HG02678 (cell line): ENCODE measurements around the gene COA7.
A peak's percentile ranks its signal among the peaks of the same experiment; 100 is the strongest.
"Not testable (repeated sequence)": the region's sequence is repeated elsewhere in the genome, so short reads cannot be mapped to it uniquely, and the experiment has no call there.

Experiments
- ATAC-seq: cut with Tn5 transposase; IDR thresholded peaks from one replicate; pipeline ENCODE4 v1.9.1; 2021; ENCODE audit warnings: mild to moderate bottlenecking, moderate library complexity; ENCODE audit not compliant: unreplicated experiment

Gene COA7

DNA sequence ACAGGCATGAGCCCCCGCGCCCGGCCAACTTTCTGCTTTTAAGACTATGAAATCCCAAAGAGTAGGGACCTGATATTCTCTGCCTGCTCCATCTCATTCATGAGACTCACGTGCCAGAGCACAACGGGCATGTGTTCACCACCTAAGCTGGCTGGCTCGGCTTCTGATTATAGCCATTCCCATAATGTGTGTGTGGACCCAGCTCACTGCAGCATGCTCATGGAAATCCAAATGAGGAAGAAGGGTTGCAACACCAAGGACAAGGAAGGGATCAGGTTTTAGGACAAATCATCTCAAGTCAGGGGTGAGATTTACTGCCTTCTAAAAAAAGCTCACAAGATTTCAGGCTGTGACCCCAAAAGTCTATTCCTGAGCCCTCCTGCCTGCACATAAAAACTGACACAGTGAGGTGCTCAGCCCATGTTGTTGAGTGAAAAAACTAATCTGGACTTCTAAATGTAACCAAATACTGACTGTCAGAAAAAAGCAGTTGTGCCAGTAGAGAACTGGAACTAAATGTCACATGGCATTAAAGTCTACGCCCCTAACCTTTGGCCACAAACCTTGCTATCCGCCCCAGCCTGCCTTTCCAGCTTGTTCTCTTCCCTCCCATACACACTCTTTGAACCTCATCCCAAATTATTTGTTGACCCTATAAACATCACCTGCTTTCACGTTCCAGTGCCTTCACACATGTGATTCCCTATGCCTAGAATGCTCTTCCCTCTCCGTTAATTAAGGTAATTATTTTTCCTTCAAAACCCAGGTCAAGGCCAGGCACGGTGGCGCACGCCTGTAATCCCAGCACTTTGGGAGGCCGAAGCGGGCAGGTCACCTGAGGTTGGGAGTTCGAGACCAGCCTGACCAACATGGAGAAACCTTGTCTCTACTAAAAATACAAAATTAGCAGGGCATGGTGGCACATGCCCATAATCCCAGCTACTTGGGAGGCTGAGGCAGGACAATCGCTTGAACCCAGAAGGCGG, 9.1 kb upstream of the COA7 start:
- ATAC-seq = no peak

DNA sequence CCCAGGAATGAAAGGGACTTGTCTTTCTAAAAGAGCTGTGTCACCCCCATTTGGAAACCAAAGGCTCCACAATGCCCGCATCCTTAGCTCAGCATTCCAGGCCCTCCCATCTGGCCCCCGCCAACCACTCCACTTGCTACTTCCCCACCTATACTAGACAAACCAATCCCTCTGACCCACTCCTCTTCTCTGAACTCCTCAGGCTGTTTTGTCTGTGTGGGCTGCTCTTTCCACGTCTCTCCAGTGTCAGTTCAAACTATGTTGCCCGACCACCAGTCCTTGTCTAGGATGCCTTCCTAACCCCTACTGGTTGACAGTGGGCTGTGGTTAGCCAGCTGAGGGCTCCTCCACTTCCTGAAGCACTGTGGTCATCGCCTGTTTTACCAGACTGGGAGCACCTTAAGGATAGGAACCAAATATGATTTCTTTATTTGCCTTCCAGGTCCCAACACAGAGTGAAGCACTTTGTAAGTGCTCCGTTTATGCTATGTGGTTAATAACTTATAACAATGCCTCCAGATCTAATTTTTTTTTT, 8.1 kb upstream of the COA7 start:
- ATAC-seq = no peak

DNA sequence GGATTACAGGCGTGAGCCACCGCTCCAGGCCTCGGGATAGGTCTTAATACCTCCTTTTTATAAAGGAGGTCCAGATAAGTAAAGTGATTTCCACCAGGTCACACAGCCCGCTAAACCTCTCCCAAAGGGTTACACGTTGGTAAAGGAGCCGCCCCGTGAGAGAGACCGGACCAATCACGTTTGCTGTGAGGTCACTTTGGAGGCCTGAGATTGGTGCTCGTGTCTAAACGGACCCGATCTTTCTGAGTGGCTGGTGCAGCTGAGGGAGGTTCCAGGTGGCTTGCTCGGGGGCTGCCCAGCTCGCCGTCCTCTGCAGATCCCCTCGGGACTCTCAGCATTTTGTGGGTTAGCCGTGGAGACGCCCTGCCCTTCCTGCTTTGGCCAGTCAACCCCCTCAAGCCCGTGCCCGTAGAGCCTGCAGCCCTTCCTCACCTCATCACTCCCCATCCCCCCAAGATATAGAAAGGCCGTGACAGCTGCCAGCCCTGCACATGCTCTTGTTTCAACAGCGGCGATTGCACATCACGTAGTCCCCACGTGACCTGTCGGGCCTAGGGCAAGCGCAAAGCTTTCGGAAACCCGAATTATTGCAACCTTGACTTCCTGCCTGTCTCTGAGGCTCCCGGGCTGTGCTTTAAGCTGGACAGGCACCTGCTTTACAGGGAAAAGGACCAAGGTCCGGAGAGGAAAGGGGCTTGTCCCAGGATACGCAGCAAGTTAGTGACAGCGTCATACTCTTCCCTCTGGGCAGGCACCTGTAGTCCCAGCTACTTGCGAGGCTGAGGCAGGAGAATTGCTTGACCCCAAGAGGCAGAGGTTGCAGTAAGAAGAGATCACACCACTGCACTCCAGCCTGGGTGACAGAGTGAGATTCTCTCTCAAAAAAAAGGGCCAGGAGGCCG, 5.0 kb upstream of the COA7 start:
- ATAC-seq = peak; percentile 92

DNA sequence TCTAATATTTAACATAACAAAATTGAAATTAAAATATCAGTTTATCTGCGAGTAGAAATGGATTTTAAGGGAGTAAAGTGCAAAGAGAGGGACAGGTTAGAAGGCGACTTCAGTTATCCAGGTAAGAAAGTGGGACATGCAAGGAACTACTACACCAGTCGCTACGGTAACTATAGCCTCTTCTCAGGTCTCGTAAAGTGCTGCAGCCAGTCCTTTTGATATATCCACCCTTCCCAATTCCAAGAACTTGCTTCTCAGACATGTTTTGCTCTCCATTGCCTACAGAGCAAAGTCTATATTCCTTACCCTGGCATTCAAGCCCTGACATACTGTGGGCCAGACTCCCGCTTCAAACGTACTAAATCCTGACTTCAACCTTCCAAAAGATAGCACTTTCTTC, 2.5 kb downstream of the COA7 start:
- ATAC-seq = no peak

DNA sequence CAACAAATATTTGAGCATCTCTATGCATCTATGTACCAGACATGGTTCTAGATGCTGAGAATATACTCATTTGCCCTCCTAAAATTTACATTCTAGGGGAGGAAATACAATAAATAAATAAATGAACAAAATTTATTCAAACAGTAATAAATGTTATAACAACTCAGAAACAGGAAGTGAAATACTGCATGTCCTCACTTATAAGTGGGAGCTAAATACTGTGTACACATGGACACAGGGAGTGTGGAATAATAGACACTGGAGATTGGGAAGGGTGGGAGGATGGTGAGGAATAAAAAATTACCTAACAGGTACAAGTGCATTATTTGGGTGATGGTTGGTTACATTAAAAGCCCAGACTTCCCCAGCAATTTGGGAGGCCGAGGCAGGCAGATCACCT, 4.3 kb downstream of the COA7 start:
- ATAC-seq = no peak

DNA sequence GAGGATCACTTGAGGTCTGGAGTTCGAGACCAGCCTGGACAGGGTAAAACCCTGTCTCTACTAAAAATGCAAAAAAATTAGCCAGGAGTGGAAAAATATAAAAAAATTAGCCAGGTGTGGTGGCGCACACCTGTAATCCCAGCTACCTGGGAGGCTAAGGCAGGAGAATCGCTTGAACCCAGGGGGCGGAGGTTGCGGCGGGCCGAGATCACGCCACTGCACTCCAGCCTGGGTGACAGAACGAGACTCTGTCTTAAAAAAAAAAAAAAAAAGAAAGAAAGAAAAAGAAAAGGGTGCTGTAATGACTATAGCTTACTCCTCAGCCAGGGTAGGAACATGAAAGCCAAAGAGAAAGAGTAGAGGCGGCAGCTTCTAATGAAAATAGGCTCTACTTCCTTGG, 4.8 kb downstream of the COA7 start:
- ATAC-seq = not testable (repeated sequence)

DNA sequence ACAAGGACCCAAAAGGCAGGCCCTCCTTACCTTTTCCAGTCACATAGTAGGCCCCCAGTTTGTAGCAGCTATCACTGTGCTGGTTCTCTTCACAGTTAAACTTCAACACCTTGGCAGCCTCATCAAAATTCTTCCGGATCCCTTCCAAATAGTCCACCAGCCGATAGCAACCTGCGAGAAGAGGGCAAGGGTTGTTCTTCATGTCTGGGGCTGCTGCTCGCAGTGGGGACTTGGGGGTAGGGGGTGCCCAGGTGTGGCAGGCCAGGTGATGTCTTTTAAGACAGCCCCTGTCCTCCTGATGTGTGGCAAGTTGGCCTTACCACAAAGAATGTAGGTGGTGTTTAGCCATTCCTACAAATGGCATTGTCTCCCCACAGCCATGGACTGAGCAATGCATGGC, 5.5 kb downstream of the COA7 start:
- ATAC-seq = no peak

DNA sequence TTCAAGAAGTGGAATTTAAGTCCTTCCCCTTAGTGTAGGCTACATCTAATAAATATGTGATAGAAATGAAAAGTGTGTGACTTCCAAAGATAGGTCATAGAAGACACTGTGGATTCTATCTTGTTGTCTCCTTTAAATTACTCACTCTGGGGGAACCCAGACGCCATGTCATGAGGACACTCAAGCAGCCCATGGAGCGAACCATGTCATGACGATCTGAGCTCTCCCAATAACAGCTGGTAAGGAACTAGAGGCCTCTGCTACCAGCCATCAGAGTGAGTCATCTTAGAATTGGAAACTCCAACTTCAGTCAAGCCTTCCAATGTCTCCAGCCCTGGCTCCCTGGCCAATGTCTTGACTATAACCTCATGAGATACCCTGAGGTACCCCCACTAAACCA, 6.3 kb downstream of the COA7 start:
- ATAC-seq = no peak

DNA sequence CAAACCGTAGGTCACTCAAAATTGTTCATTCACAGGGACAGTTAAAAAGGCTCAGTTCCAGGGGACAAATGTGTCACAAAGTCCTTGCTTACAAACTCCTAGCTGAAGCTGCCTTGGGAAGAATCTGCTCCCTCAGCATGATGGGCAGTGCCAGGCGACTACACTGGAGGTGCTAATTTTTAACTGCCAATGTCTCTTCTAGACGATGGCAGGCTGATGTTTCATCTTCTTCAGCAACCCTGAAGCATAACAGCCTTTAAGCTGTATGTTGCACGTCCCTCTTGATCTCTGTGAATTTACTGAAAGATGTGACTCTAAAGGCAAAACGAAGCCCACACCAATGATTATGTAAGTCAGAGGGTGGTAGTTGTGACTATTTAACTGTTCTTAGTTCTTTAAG, 11.3 kb downstream of the COA7 start:
- no peak for ATAC-seq

DNA sequence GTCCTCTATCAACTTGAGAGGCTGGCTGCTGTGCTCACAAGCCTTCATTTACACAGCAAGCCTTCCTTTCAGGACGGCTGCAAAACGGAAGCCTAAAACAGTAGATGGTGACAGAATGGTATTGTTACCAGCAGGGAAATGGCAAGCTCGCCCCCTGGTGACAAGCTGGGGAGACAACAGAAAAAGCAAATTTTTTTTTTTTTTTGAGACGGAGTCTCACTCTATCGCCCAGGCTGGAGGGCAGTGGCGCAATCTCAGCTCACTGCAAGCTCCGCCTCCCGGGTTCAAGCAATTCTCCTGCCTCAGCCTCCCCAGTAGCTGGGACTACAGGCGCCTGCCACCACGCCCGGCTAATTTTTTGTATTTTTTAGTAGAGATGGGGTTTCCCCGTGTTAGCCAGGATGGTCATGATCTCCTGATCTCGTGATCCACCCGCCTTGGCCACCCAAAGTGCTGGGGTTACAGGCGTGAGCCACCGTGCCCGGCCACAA, 11.8 kb downstream of the COA7 start:
- peak; percentile 66 for ATAC-seq

DNA sequence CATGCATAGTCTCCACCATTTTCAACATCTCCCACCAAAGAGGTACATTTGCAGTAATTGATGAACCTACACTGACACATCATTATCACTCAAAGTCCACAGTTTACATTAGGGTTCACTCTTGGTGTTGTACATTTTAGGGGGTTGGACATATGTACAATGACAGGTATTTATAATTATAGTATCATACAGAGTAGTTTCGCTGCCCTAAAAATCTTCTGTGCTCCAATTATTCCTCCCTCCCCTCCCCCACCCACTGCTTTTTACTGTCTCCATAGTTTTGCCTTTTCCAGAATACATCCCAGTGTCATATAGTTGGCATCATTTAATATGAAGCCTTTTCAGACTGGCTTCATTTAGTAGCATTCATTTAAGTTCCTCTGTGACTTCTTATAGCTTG, 13.6 kb downstream of the COA7 start:
- ATAC-seq = no peak

DNA sequence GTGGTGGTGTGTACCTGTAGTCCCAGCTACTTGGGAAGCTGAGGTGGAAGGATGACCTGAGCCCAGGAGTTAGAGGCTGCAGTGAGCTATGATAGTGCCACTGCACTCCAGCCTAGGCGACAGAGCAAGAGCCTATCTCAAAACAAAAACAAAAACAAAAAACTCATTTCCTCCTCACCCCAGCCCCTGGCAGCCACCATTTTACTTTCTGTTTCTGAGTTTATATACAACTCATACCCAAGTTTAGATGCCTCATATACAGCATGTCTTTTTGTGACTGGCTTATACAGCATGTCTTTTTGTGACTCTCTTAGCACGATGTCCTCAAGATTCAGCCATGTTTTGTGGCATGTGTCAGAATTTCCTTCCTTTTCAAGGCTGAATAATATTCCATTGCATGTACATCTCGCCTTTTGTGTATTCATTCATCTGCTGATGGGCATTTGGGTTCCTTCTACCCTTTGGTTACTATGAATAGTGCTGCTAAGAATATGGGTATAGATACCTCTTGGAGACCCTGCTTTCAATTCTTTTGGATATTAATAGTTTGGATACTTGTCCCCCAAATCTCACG, 14.7 kb downstream of the COA7 start:
- ATAC-seq = no peak

DNA sequence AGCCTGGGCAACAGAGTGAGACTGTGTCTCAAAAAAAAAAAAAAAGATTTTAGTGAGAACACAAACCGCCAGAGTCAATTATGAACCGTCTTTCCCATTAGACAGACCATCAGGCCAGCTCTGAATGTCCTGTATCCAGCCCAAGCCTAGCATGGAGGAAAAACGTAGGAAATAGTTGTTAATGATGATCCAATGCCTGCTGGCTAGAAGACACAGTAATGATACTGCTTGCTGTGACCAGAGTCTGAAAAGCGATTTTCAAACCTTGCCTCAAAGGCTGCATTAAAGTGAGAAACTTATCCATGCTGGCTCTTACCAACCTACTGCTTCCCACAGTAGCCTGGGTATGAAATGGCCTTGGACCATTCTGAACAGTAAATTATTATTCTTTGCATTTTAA, 17.0 kb downstream of the COA7 start:
- ATAC-seq = no peak

DNA sequence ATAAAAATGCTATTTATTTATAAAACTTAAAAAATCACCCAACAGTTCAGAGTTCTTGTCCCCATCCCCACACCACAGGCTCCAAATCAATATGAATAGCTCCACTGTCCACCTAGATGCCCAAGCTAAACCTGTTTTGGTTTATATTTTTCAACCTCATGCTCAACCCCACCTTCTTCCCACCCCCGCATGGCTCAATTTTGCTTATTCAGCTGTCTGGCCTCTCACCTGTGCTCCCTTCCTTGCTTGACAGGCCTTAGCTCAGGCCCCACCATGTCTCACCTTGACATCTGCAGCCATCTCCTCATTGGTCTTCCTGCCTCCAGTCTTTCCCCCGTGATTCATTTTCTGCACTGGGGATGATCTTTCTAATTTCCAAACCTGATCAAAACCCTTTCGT, 17.8 kb downstream of the COA7 start:
- no peak for ATAC-seq

DNA sequence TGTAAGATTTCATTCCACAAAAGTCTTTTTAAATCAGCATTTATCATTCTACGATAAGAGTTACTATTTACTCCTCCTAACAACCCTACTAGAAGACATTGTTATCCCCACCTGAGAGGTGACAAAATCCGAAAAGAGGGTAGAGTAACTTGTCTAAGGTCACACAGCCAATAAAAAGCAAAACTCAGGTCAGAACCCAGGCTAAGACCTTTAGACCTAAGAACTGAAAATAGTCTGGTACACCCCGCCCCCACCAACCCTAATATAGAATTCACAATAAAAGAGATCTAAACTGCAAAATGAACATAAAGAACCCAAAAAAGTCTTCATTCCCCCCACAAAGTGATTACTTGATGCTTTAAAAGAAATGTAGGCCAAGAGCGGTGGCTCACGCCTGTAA, 18.6 kb downstream of the COA7 start:
- ATAC-seq = no peak

DNA sequence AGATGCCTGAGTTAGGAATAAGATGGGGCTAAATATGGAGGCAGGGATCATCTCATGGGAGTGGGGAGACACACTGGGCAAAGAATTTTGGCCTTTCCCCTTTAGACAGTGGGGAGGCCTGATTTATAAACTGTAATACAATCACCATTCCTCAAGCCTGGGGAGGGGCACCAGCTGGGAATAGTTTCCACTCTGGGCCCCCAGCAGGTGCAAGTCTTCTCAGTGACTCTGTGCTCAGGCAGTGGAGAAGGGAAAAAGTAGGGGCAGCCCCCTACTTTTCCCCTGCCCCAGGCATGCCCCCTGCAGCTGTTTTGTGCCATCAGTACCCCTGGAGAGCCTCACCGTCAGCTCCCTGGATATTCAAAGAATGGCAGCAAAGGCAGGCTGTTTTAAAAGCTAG, 19.1 kb downstream of the COA7 start:
- ATAC-seq = no peak

DNA sequence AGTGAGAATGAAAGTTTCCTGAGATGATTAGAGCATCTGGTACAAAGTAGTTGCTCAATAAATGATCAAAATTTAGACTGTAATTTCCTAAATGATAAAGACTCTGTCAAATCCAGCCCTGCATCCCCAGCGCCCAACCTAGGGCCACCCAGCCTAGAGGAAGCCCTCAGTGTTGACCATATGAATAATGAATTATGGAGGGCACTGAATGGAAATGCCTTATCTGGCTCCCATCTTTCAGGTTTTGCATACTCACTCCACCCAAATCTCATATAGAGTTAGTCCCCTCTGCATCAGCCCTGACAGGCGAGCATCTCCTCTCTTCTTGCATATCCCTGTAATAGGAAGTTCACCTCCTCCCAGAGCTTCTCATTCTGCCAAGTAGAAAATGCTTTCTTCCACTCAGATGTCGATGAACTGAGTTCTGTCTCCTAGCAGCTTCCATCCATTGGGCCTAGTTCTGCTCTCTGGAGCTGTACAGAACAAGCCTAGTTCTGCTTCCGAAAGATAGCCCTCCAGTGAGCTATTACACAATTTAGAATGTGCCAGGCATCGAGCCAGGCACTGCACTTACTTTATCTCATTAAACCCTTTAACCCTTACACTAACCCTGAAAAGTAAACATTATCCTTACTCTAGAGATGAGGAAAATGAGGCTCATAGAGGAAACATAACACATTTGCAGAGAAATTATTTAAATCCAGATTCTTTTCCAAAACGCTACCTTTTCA, 20.9 kb downstream of the COA7 start:
- no peak for ATAC-seq

DNA sequence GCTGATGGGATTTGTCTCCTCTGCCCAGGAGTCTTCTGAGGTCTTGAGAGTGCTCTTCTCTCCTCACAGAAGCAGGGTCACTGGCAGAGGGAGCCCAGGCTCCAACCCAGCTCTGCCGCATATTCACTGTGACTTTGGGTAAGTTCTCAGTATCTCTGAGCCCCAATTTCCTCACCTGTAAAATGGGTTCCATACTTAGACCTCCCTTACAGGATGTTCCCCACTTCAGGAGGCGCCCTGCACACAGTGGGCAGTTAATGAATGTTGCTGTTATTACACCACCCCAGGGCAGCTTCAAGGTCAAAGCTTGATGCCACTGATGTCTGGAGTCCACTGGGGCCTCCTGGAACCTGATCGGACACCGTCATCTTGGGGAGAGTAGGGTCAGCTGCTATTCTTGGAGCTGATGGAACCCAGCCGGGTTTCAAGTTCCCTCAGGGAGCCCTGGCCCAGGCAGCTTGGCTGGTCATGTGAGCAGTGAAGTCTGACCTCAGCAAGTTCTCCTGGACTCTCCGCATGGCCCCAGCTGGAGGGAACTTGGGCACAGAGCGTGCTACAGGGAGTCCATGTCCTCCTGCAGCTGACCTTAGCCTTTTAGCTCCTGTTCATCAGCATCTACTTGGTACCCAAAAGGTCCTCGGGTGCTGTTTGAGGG, 21.8 kb downstream of the COA7 start:
- no peak for ATAC-seq

DNA sequence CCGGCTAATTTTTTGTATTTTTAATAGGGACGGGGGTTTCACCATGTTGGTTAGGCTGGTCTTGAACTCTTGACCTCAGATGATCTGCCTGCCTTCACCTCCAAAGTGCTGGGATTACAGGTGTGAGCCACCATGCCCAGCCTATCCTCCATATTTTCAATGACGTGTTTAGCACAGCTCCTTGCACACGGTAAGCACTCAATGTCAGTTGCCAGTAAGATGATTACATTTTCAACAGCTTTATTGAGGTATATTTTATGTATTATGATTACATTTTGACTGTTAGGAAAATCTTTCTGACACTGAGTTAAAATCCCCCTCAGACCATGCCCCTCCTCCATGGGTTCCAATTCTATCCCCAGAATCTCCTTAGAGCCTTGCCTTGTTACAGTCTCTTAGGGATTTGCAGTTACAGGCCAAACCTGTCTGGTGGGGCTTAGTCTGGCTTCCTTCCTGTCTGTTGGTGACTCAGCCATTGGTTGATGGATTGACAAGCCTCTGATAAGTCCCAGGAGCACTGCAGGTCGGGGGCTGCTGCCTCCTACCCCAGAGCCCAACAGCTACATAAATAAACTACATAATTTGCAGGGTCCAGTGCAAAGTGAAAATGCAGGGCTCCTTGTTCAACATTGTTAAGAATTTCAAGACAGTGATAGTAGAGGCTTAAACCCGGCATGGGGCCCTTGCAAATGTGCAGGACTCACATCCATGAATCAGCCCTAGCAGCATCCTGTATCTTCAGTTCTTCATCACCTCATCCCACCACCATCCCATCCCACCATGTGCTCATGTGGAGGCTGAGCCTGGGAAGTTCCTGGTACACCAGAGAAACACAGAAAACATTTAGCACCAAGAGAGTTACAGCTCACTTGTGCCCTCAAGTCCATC, 23.4 kb downstream of the COA7 start:
- no peak for ATAC-seq
